Omental fat pad (tissue), 4 donors: Measurements from ENCODE around the gene GP9. TPM values are rescaled to one million over a fixed set of nuclear protein-coding genes. Genes with fewer than 3 reads are reported as not detected.

ENCODE experiments used
- ATAC-seq: fragments of 150-250 bp; one replicate; pipeline ENCODE4 v1.9.1; 2016; ENCODE audit warnings: mild to moderate bottlenecking, moderate library complexity; ENCODE audit not compliant: low FRiP score
- DNase-seq: peaks from one replicate; pipeline ENCODE4 v3.0.0-alpha.2; 2019; ENCODE audit warnings: low spot score
- total RNA-seq, 4 donors: library from RNA; depleted of rRNA; stranded (reverse); fragments of >200 nt; gene quantifications; one replicate each; pipeline ENCODE4 v1.1.0, GENCODE V29; 2016
- TF ChIP-seq, protein P1 (sequence below), 3 donors: fragments of 450-650 bp; IDR thresholded peaks; one replicate each; pipeline ENCODE4 v1.5.1; 2016 to 2017; ENCODE audit warnings: antibody characterized with exemption in 3 of 3, mild to moderate bottlenecking in 3 of 3, moderate library complexity in 2 of 3

GP9 gene
- total RNA-seq, 4 donors from 2014 or later = not detected

DNA sequence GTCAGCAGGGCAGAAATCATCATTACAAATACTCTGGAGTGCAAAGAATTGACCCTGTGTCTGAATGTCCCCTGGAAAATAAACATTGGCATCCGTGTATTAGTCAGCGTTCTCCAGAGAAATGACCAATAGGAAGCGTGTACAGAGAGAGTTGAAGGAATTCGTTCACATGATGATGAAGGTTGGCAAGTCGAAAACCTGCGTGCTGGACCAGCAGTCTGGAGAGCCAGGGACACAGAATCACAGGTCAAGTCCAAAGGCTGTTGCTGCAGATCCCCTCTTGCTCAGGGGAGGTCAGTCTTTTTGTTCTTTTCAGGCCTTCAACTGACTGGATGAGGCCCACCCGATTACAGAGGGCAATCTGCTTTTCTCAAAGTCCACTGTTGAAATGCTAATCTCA is 16.6 kb downstream of the GP9 start:
- TF ChIP-seq, protein P1, sequence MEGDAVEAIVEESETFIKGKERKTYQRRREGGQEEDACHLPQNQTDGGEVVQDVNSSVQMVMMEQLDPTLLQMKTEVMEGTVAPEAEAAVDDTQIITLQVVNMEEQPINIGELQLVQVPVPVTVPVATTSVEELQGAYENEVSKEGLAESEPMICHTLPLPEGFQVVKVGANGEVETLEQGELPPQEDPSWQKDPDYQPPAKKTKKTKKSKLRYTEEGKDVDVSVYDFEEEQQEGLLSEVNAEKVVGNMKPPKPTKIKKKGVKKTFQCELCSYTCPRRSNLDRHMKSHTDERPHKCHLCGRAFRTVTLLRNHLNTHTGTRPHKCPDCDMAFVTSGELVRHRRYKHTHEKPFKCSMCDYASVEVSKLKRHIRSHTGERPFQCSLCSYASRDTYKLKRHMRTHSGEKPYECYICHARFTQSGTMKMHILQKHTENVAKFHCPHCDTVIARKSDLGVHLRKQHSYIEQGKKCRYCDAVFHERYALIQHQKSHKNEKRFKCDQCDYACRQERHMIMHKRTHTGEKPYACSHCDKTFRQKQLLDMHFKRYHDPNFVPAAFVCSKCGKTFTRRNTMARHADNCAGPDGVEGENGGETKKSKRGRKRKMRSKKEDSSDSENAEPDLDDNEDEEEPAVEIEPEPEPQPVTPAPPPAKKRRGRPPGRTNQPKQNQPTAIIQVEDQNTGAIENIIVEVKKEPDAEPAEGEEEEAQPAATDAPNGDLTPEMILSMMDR (IDR thresholded peaks at IDR 0.05) = no peak
- DNase-seq (no peak), ATAC-seq (no peak)

DNA sequence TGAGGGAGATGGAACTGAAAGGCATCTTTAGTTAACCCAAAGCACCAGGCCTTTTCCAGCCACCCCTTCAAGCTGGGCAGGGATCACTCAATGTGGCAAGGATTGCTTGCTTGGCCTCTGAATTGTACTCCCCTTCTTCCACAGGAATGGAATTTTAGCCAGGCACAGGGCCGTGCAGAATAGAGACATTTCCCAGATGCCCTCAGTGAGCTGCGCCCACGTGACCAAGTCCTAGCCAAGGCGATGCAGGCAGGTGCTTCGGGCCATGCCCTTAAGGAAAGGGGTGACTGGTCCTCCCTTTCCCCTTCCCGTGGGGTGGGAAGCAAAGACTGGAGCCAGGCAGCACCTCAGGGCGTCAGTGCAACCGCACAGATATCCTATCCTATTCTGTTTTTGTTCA is 17.9 kb downstream of the GP9 start:
- no peak for ATAC-seq
- TF ChIP-seq, protein P1 (IDR thresholded peaks at IDR 0.05) = no peak

DNA sequence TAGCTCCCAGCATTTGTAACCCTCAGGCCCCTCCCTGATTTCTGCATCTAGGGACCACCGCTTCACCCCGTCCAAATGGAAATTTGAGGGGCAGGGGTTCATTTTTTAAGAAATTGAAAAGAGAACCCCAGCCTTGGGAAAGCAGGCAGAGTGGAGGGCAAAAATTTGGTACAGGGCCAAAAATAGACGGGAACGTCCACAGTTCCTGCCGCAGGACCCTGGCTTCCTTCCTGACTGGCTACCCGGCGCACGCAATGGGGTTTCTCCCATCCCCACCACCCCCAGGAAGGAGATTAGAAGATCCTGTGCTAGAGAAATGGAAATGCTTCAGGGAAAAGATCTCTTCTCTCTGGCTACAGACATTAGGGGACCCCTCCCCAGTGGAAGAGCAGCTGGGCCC is 20.9 kb downstream of the GP9 start:
- ATAC-seq (no peak), DNase-seq (no peak)
- TF ChIP-seq, protein P1 (IDR thresholded peaks at IDR 0.05) = no peak

More for the DNA sequence above, 17.9 kb downstream of the GP9 start:
- no peak for DNase-seq

DNA sequence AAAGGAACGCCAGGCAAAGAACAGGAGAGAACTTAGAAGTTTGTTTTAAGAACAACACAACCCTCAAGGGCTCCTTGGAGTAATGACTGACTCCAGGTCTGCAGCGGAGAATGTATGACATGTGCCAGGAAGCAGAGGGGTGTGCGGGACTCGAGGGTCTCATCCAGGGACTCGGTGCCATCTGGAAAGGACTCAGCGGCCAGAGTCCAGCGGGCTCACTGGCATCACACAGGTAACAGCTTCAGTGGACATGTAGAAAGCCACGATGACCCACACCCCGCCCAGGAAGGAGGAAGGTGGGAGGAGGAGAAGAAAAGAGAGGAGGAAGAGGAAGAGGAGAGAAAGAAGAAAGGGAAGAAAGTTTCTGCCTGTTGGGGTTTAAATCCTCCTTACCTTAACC is 21.4 kb downstream of the GP9 start:
- ATAC-seq (no peak), DNase-seq (no peak)
- TF ChIP-seq, protein P1 (IDR thresholded peaks at IDR 0.05) = no peak

DNA sequence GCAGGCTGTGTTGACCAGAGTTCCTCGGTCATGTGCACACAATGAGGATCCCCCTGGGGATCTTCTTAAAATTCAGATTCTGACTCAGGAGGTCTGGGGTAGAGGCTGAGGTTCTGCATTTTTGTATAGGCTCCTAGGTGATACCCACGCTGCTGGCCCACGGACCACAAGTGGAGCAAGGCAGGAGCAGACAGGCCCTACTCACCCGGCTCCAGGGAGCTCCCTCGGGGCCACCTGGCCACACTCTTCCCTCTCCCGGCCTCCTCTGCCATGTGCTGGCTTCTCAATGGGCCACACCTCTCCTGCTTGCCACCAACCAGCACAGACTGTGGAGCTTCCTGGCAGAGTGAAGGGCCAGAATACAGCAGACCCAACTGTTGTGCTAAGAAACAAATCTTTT is 23.9 kb downstream of the GP9 start:
- no peak for DNase-seq
- no peak for ATAC-seq
- TF ChIP-seq, protein P1 (IDR thresholded peaks at IDR 0.05) = no peak

DNA sequence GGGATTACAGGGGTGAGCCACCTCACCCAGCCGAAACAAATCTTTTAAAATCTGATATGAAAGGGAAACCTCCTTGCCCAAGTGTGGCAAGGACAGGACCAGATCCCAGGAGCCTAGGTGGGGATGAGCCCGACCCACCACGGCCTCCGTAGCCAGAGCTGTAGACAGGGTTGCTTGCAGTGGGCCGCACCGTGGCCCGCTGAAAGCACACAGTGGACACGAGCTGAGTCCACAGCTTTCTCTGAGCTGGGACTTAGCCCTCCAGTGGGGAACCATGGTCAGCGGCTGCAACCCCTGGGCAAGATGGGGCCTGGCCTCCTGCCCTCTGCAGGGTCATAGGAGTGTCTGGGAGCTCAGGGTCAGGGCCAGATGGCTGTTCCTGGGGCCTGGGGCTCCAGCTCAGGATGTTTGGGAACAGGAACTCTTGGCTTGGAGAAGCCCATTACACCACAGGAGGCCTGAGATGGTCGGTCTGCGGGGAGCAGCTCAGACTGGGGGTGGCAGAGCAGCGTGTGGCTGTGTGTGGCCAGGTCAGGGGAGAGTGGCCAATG is 24.7 kb downstream of the GP9 start:
- ATAC-seq = no peak

DNA sequence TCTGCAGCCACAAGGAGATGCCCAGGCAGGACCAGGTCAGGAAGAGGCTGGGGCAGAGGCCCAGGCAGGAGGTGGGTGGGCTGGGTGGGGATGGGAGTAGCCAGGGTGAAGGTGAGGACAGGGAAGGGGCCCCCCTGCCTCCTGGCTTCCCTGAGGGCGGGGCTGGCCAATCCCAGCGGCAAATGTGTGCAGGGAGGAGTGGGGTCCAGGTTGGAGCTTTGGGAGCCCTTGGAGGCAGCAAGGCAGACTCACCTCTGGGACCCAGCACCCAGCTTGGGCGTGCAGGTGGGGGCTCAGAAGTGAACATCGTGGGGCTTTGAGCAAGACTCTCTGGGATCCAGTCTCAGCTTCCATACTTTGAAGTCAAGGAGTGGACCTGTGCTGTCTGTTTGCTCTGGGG is 25.2 kb downstream of the GP9 start:
- TF ChIP-seq, protein P1 (IDR thresholded peaks at IDR 0.05) = no peak
- ATAC-seq (no peak), DNase-seq (no peak)

More for the DNA sequence above, 24.7 kb downstream of the GP9 start:
- no peak for DNase-seq
- TF ChIP-seq, protein P1 (IDR thresholded peaks at IDR 0.05) = no peak
